Stimulated activated effector memory CD8-positive, alpha-beta T cell treated with anti-CD3 and anti-CD28 coated beads, Interleukin-12 subunit alpha, Interleukin-12 subunit beta, amount 100 ng/mL, for 72 hours (primary cell): ENCODE measurements around the gene PLET1.

Experiments
- ATAC-seq: fragments of 150-1000 bp; cut with Tn5 transposase; 2 replicates; pipeline ENCODE4 v1.10.0; 2021
- DNase-seq, 2 donors: peaks; one replicate each; pipeline ENCODE4 v3.0.0; 2021 to 2022; ENCODE audit warnings: low spot score in 2 of 2
- H3K27ac Mint-ChIP-seq: one replicate; pipeline ENCODE4 v1.8.0; 2022; ENCODE audit warnings: mild to moderate bottlenecking, mixed read lengths
- H3K36me3 Mint-ChIP-seq: one replicate; pipeline ENCODE4 v1.8.0; 2022; ENCODE audit warnings: mild to moderate bottlenecking, mixed read lengths
- H3K4me1 Mint-ChIP-seq: one replicate; pipeline ENCODE4 v1.8.0; 2022; ENCODE audit warnings: mixed read lengths
- H3K4me3 Mint-ChIP-seq: one replicate; pipeline ENCODE4 v1.8.0; 2022; ENCODE audit warnings: mild to moderate bottlenecking, mixed read lengths
- H3K9me3 Mint-ChIP-seq: one replicate; pipeline ENCODE4 v1.8.0; 2022; ENCODE audit warnings: mixed read lengths

PLET1 gene

DNA sequence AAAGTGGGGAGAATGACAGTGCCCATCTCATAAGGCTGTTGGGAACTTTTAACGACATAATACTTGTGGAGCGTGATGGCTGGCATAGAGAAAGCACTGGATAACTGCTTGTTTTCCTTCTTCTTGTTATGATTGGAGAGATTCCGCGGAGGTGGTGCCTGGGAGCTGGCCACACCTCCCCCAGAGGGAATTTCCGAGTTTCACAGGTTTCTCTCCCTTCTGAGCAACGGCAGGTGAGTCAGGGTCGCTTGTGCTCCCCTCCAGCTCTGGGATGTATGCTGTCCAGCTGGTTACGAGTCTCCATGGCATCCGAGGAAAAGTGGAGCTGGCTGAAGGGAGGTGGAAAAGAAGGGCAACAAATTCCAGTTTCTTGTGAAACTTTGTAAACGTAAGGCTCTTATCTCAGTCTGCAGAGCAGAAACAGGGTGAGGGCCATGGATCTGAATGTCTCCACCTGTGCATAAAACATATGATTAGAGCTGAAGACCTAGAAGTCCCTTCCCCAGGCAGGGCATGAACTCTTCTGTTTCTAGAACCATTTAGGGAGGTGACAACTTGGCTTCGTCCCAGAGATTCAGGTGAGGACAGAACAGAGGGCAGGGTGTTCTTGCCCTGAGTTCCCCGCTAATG is 10.0 kb upstream of the PLET1 start:
- ATAC-seq (no peak), DNase-seq (no peak)
- H3K4me3 Mint-ChIP-seq = no peak overlapping the region
- H3K9me3 Mint-ChIP-seq = no peaks in the 10 kb centered on the region
- no peak overlapping the region for H3K27ac Mint-ChIP-seq
- no peaks in the 10 kb centered on the region for H3K4me1 Mint-ChIP-seq
- H3K36me3 Mint-ChIP-seq = no peaks in the 10 kb centered on the region

DNA sequence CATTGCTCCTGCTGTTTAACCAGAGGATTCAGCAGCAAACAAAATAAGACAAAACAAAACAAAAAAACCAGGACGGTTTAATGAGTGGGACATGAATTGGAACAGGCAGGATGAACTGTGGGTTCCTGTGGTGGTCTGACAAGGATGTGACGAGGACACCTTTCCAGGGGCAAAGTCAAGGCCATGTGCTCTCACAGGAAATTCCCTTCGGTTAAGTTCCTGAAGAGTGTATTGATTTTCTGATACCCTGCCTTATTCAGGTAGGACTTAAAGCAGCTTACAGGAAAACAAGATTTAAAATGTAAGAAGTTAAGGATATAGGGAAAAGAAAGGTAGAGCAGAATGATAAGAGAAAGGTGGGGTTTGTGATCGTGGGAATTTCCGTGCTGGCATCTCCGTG is 8.5 kb upstream of the PLET1 start:
- Mint-ChIP-seq H3K36me3 (no peaks in the 10 kb centered on the region), H3K27ac (no peak overlapping the region), H3K9me3 (no peaks in the 10 kb centered on the region), H3K4me3 (no peak overlapping the region), H3K4me1 (no peaks in the 10 kb centered on the region)
- ATAC-seq (no peak), DNase-seq (no peak)

GRCh38 chr11:112268406-112268805 is 7.7 kb upstream of the PLET1 start:
- Mint-ChIP-seq H3K4me1 (no peaks in the 10 kb centered on the region), H3K9me3 (no peaks in the 10 kb centered on the region), H3K36me3 (no peaks in the 10 kb centered on the region), H3K27ac (no peak overlapping the region), H3K4me3 (no peak overlapping the region)
- DNase-seq (no peak), ATAC-seq (no peak)

- ATAC-seq = no peak
- no peaks in the 10 kb centered on the region for H3K4me1 Mint-ChIP-seq
Measured at GRCh38 chr11:112267188-112267591, 6.5 kb upstream of the PLET1 start.

DNA sequence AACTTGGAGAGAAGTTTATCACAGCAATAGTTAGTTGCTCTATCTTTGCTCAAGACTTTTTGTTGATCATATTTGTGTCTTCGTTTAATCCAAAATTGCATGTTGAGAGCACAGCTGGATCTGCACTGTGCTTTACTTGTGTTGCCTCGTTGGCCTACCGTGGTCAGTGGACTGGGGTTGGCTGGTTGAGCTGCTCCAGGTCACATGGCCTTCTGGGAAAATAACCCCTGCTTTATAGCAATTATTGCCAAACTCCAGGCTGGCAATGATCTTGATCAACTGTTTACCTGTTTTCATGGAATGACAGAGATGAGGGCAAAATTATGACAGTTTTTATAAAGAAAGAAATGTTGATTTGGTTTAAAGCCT is 5.7 kb upstream of the PLET1 start:
- no peaks in the 10 kb centered on the region for H3K4me1 Mint-ChIP-seq
- H3K36me3 Mint-ChIP-seq = no peaks in the 10 kb centered on the region
- no peaks in the 10 kb centered on the region for H3K9me3 Mint-ChIP-seq
- no peak overlapping the region for H3K4me3 Mint-ChIP-seq
- ATAC-seq = no peak
- H3K27ac Mint-ChIP-seq = no peak overlapping the region
- no peak for DNase-seq

More at GRCh38 chr11:112267188-112267591, 6.5 kb upstream of the PLET1 start:
- no peak overlapping the region for H3K27ac Mint-ChIP-seq
- H3K4me3 Mint-ChIP-seq = no peak overlapping the region
- H3K36me3 Mint-ChIP-seq = no peaks in the 10 kb centered on the region
- DNase-seq = no peak
- no peaks in the 10 kb centered on the region for H3K9me3 Mint-ChIP-seq

- ATAC-seq (no peak), DNase-seq (no peak)
- no peaks in the 10 kb centered on the region for H3K9me3 Mint-ChIP-seq
- no peak overlapping the region for H3K4me3 Mint-ChIP-seq
- no peak overlapping the region for H3K27ac Mint-ChIP-seq
- H3K4me1 Mint-ChIP-seq = no peaks in the 10 kb centered on the region
- no peaks in the 10 kb centered on the region for H3K36me3 Mint-ChIP-seq
Measured at GRCh38 chr11:112265659-112266409, 5.2 kb upstream of the PLET1 start.

DNA sequence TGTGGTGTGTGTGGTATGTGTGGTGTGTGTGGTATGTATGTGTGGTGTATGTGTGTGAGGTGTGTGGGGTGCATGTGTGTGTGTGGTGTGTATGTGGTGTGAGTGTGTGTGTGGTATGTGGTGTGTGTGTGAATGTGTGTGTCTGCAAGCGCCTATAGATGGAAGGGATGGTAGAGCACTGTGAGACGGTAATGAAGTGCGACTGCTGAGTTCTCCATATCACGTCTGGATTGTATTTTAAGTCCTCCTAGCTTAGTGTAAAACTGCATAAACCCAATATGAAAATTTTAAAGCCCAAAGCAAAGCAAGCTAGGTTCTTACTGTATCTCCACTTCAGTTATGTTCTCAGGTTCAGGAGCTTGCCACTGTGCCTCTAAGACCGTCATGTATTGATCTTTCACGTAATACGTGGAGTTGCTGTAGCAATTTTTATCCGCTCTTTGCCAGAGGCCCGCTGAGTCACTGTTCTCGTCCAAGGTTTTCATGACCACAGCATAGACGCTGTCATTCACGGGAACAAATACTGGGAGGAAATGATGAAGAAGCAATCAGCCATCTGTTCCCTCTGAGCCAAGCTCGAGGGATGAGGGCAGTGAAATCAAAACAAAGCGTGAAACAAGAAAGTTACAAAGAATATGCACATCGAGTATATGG is 5.5 kb downstream of the PLET1 start:
- no peak for ATAC-seq
- Mint-ChIP-seq H3K9me3 (no peaks in the 10 kb centered on the region), H3K4me3 (no peak overlapping the region), H3K36me3 (no peaks in the 10 kb centered on the region), H3K4me1 (no peaks in the 10 kb centered on the region), H3K27ac (no peak overlapping the region)
- DNase-seq = no peak

- ATAC-seq = no peak
- Mint-ChIP-seq H3K27ac (no peak overlapping the region), H3K9me3 (no peaks in the 10 kb centered on the region)
Measured at GRCh38 chr11:112253605-112254242, 6.9 kb downstream of the PLET1 start.

GRCh38 chr11:112249871-112250610 is 10.6 kb downstream of the PLET1 start:
- Mint-ChIP-seq H3K4me1 (no peaks in the 10 kb centered on the region), H3K4me3 (no peak overlapping the region), H3K27ac (no peak overlapping the region), H3K36me3 (no peaks in the 10 kb centered on the region), H3K9me3 (no peaks in the 10 kb centered on the region)
- ATAC-seq (no peak), DNase-seq (no peak)

More at GRCh38 chr11:112253605-112254242, 6.9 kb downstream of the PLET1 start:
- H3K4me3 Mint-ChIP-seq = no peak overlapping the region
- no peak for DNase-seq
- no peaks in the 10 kb centered on the region for H3K4me1 Mint-ChIP-seq
- H3K36me3 Mint-ChIP-seq = no peaks in the 10 kb centered on the region

GRCh38 chr11:112248201-112248600 is 12.5 kb downstream of the PLET1 start:
- DNase-seq = no peak
- no peak overlapping the region for H3K27ac Mint-ChIP-seq
- H3K4me1 Mint-ChIP-seq = no peaks in the 10 kb centered on the region
- no peak for ATAC-seq
- H3K4me3 Mint-ChIP-seq = no peak overlapping the region
- H3K9me3 Mint-ChIP-seq = peaks cover 6% of the 10 kb centered on the region
- H3K36me3 Mint-ChIP-seq = peaks cover 7% of the 10 kb centered on the region

DNA sequence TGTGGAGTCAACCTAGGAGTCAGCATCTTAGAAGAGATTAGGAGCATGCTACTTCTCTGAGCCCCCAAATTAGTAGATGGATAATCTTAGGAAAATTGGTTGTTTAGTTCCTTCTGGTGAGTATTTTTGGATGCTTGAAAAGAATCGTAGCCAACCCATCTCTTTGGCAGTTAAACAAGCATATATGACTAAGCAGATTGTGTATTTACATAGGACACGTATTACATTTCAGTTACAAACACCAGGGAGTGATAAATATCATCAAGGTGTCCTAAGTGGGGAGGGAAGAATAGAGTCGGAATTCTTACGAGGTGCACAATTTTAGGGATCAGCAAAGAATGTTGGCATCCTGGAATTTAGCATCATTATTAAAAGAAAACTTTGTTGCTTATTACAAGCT is 13.5 kb downstream of the PLET1 start:
- Mint-ChIP-seq H3K9me3 (peaks cover 6% of the 10 kb centered on the region), H3K4me3 (no peak overlapping the region), H3K36me3 (peaks cover 7% of the 10 kb centered on the region), H3K27ac (no peak overlapping the region), H3K4me1 (no peaks in the 10 kb centered on the region)
- no peak for ATAC-seq
- no peak for DNase-seq

- ATAC-seq (no peak), DNase-seq (no peak)
- no peaks in the 10 kb centered on the region for H3K4me1 Mint-ChIP-seq
- peaks cover 20% of the 10 kb centered on the region for H3K36me3 Mint-ChIP-seq
- H3K9me3 Mint-ChIP-seq = peaks cover 6% of the 10 kb centered on the region
- H3K27ac Mint-ChIP-seq = no peak overlapping the region
- H3K4me3 Mint-ChIP-seq = no peak overlapping the region
Measured at GRCh38 chr11:112241486-112241885, 19.2 kb downstream of the PLET1 start.

- Mint-ChIP-seq H3K4me3 (no peak overlapping the region), H3K9me3 (no peaks in the 10 kb centered on the region), H3K36me3 (peaks cover 46% of the 10 kb centered on the region), H3K27ac (no peak overlapping the region), H3K4me1 (no peaks in the 10 kb centered on the region)
- no peak for DNase-seq
- ATAC-seq = no peak
Measured at GRCh38 chr11:112238041-112238440, 22.6 kb downstream of the PLET1 start.

DNA sequence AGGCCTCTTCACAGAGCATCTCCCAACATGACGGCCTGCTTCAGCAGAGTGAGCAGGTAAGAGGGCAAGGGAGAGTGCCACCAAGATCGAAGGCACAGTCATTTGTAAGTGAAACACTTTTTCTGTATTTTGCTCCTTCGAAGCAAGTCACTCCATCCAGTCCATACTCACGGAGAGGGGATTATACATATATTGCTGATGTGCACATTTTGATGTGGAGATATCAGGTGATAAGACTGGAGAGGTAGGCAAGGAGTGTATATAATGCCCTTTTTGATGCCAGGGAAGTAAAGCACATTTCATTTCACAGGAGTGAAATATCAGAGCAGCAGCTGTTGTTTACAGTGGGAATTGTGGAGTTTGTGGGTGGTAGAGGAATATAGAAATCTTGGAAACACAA is 23.2 kb downstream of the PLET1 start:
- H3K36me3 Mint-ChIP-seq = peaks cover 52% of the 10 kb centered on the region

GRCh38 chr11:112235750-112236390 is 24.8 kb downstream of the PLET1 start:
- no peaks in the 10 kb centered on the region for H3K4me1 Mint-ChIP-seq
- ATAC-seq (no peak), DNase-seq (no peak)
- no peaks in the 10 kb centered on the region for H3K9me3 Mint-ChIP-seq
- H3K27ac Mint-ChIP-seq = no peak overlapping the region
- H3K36me3 Mint-ChIP-seq = peaks cover 67% of the 10 kb centered on the region
- H3K4me3 Mint-ChIP-seq = no peak overlapping the region

More for the DNA sequence above, 23.2 kb downstream of the PLET1 start:
- DNase-seq (no peak), ATAC-seq (no peak)
- Mint-ChIP-seq H3K4me3 (no peak overlapping the region), H3K27ac (no peak overlapping the region), H3K4me1 (no peaks in the 10 kb centered on the region), H3K9me3 (no peaks in the 10 kb centered on the region)
